ENCODE measurements around the gene DLG2. TPM values are rescaled to one million over a fixed set of nuclear protein-coding genes. Genes with fewer than 3 reads are reported as not detected.

Gene DLG2
- total RNA-seq, 2 experiments from 2014 or later, result 2.0 to 2.1 TPM

- TF ChIP-seq CTCF (IDR thresholded peaks at IDR 0.05), result no peak
- no peak overlapping the region for H3K27ac ChIP-seq (ENCODE audit: low read depth in 1 of 2, low read length in 2 of 2)
- H3K27me3 ChIP-seq (ENCODE audit: control insufficient read depth in 1 of 2, insufficient read depth in 2 of 2, low read length in 2 of 2), result no peaks in the 10 kb centered on the region
- CTCF ChIA-PET, result interaction anchor here (0.9 kb wide), 1 partner anchor 9 kb away, joined by 3 read pairs; no protein-coding TSS in a partner anchor
- DNase-seq (no peak), ATAC-seq (ENCODE audit: poor library complexity) (no peak)
- Mint-ChIP-seq H3K36me3 (ENCODE audit: low read depth) (no peaks in the 10 kb centered on the region), H3K4me1 (ENCODE audit: low read depth) (no peaks in the 10 kb centered on the region), H3K4me3 (no peak overlapping the region), H3K27me3 (no peaks in the 10 kb centered on the region), H3K9me3 (peaks cover 4% of the 10 kb centered on the region), H3K27ac (no peak overlapping the region)
- H3K36me3 ChIP-seq (ENCODE audit: insufficient read depth, low read length), result no peaks in the 10 kb centered on the region
- H3K4me1 ChIP-seq (ENCODE audit: insufficient read depth, low read length), result no peaks in the 10 kb centered on the region
- intact Hi-C loops (cut with DNase I, micrococcal nuclease), result no loop called here
- H3K4me3 ChIP-seq (ENCODE audit: low read length), result no peak overlapping the region
- H3K9me3 ChIP-seq (ENCODE audit: control insufficient read depth in 1 of 2, insufficient read depth in 1 of 2, low read length in 2 of 2), result no peaks in the 10 kb centered on the region
- POLR2A ChIA-PET, result no interaction called here
Observed at GRCh38 chr11:83982825-83983224, 1644.3 kb downstream of the DLG2 start.

GRCh38 chr11:83979593-83979992 lies 1647.6 kb downstream of the DLG2 start:
- Histone ChIP-seq H3K27ac (ENCODE audit: low read depth in 1 of 2, low read length in 2 of 2) (no peak overlapping the region), H3K4me1 (ENCODE audit: insufficient read depth, low read length) (no peaks in the 10 kb centered on the region), H3K36me3 (ENCODE audit: insufficient read depth, low read length) (no peaks in the 10 kb centered on the region), H3K27me3 (ENCODE audit: control insufficient read depth in 1 of 2, insufficient read depth in 2 of 2, low read length in 2 of 2) (no peaks in the 10 kb centered on the region), H3K4me3 (ENCODE audit: low read length) (no peak overlapping the region), H3K9me3 (ENCODE audit: control insufficient read depth in 1 of 2, insufficient read depth in 1 of 2, low read length in 2 of 2) (no peaks in the 10 kb centered on the region)
- CTCF ChIA-PET, result interaction anchor here (0.9 kb wide), 1 partner anchor 21 kb away, joined by 3 read pairs; no protein-coding TSS in a partner anchor
- POLR2A ChIA-PET, result no interaction called here
- Mint-ChIP-seq H3K27ac (no peak overlapping the region), H3K4me1 (ENCODE audit: low read depth) (no peaks in the 10 kb centered on the region), H3K4me3 (no peak overlapping the region), H3K9me3 (peaks cover 4% of the 10 kb centered on the region), H3K27me3 (no peaks in the 10 kb centered on the region), H3K36me3 (ENCODE audit: low read depth) (no peaks in the 10 kb centered on the region)
- no peak for TF ChIP-seq CTCF (IDR thresholded peaks at IDR 0.05)
- intact Hi-C loops (cut with DNase I, micrococcal nuclease), result no loop called here
- no peak for ATAC-seq (ENCODE audit: poor library complexity)
- no peak for DNase-seq

GRCh38 chr11:83978942-83979341 lies 1648.2 kb downstream of the DLG2 start:
- Histone ChIP-seq H3K36me3 (ENCODE audit: insufficient read depth, low read length) (no peaks in the 10 kb centered on the region), H3K27ac (ENCODE audit: low read depth in 1 of 2, low read length in 2 of 2) (no peak overlapping the region), H3K9me3 (ENCODE audit: control insufficient read depth in 1 of 2, insufficient read depth in 1 of 2, low read length in 2 of 2) (no peaks in the 10 kb centered on the region), H3K4me1 (ENCODE audit: insufficient read depth, low read length) (no peaks in the 10 kb centered on the region), H3K4me3 (ENCODE audit: low read length) (no peak overlapping the region), H3K27me3 (ENCODE audit: control insufficient read depth in 1 of 2, insufficient read depth in 2 of 2, low read length in 2 of 2) (no peaks in the 10 kb centered on the region)
- POLR2A ChIA-PET, result no interaction called here
- H3K4me1 Mint-ChIP-seq (ENCODE audit: low read depth), result no peaks in the 10 kb centered on the region
- no peaks in the 10 kb centered on the region for H3K36me3 Mint-ChIP-seq (ENCODE audit: low read depth)
- no peak overlapping the region for H3K27ac Mint-ChIP-seq
- peaks cover 4% of the 10 kb centered on the region for H3K9me3 Mint-ChIP-seq
- no peak overlapping the region for H3K4me3 Mint-ChIP-seq
- TF ChIP-seq CTCF (IDR thresholded peaks at IDR 0.05), result no peak
- no peaks in the 10 kb centered on the region for H3K27me3 Mint-ChIP-seq
- DNase-seq, result no peak
- CTCF ChIA-PET, result interaction anchor here (0.9 kb wide), 1 partner anchor 21 kb away, joined by 3 read pairs; no protein-coding TSS in a partner anchor
- intact Hi-C loops (cut with DNase I, micrococcal nuclease), result no loop called here
- no peak for ATAC-seq (ENCODE audit: poor library complexity)
